ENCODE data around the gene NEGR1.

Gene NEGR1

DNA sequence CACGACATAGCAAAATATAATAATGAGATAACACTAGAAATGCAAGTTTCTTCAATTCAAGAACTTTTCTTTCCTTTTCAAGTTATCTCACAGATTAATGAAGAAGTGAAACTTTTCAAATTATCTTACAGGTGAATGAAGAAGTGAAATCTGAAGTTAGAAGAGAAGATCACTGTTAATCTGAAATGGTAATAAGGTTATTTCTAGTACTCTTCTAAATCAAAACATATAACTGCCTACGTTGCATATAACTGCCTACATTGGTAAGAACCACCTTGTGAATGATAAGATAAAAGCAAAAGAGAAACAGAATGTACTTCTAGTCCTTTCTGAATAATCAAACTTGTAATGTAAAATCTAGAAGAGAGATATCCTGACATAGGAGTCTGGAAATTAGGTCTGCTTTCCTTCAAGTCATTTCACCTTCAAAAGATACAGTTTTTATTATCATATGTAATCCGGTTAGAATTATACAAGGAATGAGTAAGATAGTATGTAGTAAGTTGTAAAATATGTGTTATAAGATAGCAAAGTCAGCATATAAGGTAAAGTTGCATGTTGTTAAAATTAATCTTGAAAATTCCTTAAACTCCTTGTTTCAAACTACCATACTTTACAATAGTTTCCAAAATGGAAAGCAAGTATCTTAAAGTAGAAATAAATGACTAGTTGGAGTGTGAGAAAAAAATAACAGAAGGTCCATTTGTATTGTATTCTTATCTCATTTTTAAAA is 679.1 kb downstream of the NEGR1 start:
- DNase-seq: no peak

DNA sequence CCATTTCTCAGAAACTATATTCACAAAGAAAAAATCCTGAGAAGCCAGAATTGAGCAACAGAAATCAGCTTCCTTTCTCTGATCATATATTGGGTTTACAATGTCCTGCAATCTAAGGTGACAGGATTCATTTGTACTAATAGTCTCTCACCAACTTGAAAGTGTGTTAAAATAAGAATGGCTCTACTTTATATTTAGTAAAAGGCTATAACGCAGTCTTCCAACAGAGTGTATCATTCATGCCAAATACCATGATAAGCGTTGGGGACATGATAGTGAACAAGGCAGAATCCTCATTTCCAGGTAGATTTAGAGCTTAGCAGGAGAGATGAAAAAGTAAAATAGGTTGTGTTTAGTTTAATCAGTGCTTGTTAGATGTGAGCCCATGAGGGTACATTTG is 682.3 kb downstream of the NEGR1 start:
- DNase-seq: no peak

DNA sequence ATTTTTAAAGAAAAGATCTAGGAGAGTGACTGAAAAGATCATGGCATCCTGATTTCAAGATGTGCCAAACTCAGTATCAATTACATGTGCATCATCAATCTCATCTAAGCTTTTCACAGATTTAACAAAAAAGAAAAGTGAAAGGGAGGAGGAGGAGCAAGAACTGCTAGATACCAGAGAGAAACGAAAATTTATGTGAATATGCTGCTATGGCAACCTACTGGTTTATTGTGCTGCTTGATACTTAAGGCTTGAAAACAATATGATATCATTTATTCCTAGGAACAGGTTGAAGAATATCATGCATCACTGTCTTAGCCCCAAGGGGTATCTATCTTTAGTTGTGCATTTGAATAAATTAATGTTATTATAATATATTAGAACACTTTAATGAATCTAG is 683.0 kb downstream of the NEGR1 start:
- no peak for DNase-seq

DNA sequence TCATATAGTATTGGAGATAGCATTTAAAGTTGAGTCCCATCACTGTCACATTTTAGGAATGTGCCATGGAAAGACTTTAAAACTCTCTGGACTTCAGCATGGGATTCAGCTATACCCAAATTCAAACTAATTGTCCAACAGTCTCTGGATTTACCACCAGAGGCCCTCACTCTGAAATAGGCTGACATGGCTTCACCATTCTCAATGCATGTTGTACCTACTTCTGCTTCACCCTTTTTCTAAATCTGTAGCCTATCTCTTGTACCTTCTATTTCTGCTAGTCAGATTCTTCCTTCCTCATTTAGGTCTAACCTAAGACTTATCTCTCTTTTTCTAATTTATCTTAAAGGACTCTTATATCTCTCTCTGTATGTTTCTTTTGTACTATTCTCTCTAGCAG is 688.8 kb downstream of the NEGR1 start:
- DNase-seq: no peak

DNA sequence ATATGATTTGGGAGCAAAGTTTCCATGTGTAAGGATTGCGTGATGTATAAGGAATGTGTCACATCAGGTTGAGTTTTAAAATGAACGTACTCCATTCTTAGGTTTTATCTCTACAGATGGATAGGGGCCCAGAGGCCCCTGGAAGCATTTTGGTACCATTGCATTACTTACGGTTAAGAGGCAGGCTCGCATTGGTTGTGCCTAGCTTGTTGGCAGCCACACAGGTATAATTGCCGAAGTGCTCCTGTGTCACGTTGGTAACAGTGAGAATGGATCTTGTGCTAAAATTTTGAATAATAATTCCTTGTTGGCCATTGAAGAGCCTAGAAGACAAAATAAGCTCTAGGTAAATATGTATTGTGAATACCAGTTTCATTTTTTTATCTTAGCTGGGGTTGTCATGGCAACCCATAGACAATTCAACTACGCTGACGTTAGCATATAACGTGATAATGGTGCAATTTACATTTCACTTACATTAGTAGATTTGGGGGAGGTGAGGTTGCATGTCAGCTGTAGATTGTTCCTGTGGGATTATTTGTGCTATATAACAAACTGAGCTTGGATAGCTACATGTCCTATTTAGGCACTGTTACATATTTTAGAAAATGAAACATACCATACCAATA is 689.6 kb downstream of the NEGR1 start:
- no peak for DNase-seq

DNA sequence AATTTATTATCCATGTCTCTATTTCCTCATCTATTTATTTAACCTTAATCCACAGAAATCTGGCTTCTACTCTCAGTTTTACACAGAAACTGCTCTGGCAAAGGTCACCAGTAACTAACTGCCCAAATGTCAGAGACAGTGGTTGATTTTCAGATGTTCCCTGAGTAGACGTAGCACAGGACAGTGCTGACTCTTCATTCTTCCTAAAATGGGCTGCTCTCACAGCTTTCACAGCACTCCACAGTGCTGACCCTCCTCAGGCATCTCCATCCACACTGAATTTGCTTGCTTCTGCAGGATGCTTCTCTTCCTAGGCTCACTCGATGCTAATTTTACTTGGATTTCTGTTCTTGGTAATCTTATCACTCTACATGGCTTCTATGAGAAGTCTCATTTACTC is 693.3 kb downstream of the NEGR1 start:
- DNase-seq: no peak

DNA sequence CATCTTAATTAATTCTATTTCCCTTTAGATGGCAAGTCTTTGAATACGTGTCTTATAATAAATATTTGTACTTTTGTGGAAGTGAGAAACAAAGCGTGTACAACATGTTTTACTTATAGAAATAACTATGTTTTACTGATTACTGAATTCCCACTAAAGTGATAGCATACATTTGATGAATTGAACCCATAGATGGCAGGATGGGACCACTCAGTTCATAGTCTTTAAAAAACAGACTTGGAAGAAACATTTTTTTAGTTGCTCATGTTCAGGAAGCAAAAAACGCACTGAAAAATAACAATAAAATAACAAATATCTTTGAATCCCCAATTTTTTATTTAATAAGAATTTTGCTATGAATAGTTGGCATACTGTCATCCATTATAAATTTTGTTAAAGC is 694.4 kb downstream of the NEGR1 start:
- no peak for DNase-seq

DNA sequence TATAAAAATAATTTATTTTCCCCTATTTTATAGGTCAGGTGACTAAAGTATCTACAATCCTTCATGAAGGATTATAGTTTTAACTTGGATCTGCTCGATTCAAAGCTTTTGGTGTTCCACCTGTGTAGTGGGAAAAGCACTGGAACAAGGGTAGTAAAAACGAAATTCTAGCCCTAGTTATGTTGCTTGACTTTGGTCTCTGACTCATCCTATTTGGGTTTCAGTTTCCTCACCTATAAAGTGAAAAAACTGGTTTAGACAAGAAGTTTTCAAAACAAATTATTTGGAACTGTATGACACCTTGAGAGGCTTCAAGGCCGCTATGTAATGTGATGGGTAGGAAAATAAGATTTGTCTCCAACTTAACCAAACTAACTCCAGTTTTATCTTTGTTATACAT is 696.3 kb downstream of the NEGR1 start:
- no peak for DNase-seq

DNA sequence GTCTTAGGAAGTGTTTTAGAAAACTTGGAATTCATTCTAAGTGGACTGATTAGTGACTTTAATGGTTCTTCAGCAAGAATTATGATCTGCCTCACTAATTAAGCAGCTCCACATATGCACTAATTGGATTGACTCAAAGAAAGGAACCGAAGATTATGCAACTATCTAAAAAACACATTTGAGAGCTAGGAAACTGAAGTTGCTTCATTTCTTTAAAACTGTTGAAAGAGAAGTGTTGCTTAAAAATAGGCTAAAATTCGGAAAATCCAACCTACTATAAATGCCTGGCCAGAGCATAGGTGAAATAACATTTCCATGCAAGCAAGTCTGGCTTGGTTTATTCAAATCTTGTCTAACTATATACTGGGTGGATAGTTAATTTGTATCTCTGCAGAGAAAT is 698.6 kb downstream of the NEGR1 start:
- no peak for DNase-seq

DNA sequence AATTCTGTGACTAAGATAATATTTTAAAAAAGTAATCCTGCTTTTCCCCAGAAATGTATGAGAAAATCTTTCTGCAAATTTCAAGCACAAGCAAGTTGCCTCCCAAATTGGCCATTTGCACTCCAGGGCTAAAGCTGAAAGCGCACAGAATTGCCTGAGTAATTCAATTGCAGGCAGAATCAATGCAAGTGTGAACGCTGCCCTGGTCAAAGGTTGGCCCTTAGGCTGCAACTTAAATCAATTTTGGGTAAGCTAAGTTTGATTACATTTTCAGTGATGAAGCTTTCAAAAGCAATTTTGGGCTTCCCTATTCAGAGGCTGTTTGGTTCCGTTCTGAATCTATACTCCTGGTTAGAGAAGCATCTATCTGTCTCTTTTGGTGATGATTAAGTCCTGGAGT is 699.7 kb downstream of the NEGR1 start:
- DNase-seq: no peak

DNA sequence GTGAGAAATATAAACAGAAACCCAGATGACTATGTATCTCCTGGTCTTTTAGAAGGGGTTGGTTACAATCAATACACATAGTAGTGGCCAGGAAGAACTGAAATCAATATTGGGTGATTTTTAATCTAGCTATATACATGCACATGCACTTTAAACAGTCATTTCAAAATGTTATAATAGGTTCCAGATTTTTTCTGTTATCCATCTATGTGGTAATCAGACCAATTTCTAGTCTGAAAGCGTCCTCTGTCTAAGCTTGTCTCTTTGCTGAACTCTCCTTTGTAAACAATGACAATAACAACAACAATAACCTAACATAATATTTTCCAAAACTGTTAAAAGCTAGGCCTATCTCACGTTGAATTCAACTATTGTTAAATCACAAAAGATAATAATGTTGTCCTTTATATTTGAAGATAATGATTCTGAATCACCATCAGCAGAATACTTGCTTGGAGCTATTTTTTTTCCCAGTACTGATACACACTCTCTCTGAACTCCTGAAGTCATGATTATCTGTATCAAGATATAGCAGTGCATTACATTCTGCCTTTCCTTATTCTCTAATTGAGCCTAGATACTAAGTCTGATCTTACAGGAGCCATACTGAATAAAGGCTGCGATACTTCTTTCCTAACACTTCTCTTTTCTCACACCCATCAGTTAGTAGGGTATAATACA is 704.7 kb downstream of the NEGR1 start:
- no peak for DNase-seq

DNA sequence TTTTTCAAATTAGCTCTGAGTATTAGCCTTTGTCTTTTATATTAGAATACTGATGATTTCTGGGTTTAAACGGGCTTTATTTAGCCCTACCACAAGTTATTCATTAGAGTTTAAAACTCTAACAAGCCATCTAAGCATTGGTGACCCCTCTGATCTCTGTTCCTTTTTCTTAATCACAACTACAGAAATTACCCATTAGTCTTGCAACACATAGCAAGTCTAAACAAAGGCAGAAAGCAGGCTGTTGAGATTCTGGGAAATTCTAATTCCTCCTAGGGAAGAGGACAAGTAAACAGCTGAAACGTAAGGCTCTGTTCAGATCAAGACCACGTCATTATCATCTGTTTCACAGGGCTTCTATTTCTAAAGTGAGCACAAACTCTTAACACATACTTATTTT is 710.3 kb downstream of the NEGR1 start:
- no peak for DNase-seq

DNA sequence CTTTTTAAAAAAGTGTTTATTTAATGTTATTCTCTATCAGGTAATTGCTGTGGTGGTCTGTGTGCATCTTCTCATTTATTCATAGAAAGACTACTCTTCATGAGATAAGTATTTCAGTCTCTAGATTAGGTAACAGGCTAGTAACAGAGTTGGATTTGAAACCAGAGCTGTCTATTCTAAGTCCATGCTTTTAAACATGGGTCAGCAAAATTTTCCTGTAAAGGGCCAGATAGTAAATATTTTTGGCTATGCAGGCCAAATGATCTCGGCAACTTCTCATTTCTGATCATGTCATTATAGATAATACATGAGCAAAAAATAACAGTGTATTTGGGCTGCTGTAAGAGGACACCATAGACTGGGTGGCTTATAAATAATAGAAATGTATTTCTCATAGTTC is 715.9 kb downstream of the NEGR1 start:
- DNase-seq: no peak

DNA sequence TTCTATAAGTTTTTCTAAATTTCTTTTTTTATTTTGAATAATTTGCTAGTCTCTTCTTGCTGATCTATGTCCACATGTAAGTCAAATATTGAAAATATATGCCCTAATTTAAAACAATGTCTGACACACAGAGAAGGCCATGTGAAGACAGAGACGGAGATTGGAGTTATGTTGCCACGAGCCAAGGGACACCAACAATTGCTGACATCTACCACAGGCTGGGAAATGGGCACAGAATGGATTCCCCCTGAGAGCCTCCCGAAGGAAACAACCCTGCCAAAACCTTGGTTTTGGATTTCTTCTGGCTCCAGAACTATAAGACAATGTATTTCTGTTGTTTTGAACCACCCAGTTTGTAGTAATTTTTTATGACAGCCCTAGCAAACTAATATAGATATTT is 716.5 kb downstream of the NEGR1 start:
- DNase-seq: no peak

DNA sequence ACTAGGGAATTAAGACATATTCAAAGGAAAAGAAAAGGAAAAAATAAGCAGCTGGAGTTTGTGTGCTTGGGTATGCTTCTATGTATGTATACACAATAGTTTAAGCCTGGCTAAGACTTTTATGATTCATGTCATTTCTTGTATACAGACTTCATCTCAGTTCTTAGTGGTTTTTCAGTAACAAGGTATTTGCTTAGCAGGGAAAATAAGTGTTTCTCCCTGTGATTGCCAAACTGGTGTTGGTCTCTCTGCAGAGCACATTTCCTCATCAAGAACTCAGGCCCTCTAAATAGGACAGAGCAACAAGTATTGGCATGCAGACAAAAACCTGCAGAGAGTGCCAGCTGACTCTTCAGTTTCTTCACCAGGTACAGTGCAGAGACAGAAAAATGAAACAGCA is 717.1 kb downstream of the NEGR1 start:
- no peak for DNase-seq

DNA sequence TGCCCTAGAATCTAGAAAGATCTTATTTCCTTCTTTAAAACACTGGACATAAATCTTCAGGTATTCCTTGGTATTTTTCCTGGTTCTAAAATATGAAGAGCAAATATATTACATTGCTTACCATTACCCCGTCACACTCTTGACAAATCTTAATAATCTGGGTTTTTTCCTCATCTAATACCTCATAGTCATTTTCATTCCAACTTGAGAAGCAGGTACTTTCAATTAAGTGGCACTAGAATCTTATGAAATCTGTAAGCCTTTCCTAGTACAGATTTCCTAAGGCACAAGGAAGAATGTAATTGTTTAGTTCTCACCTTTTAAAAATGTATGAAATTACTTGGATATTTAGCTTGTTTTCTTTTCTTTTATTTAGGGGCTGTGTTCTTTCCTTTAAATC is 720.0 kb downstream of the NEGR1 start:
- DNase-seq: no peak

DNA sequence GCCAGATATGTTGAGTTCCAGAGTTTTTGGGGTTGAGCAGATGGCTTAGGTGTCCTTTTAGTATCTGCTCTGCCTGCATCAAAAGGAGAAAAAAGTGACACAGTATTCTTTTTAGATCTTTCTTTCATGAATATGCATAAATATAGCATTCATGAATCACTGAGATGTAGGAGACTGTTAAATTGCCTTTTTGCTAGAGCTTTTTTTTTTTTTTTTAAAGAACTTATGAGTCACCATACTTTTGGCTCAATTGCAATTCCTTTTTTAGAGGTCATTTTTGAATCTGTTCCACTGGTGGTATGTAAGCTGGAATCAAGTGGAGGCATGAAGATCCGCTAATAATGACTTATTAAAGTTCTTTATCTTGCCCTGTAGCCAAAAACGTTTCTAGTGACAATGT is 720.6 kb downstream of the NEGR1 start:
- no peak for DNase-seq

DNA sequence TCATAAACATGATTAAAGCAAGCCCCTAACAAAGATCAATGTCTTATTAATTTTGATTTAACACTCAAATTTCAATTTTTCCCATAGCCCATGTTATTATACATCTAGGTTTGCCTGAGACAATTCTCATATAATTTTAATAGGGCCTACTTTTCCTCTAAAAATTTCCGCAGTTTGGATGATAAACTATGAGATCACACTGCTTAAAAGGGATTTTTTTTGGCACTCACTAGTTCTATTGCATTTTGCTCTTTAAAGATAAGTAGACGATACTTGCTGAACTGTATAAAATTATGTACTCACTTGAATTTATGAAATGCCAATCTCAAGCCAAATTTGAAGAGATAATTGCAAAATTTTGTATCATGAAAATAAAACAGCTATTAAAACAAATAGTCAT is 721.1 kb downstream of the NEGR1 start:
- DNase-seq: no peak

DNA sequence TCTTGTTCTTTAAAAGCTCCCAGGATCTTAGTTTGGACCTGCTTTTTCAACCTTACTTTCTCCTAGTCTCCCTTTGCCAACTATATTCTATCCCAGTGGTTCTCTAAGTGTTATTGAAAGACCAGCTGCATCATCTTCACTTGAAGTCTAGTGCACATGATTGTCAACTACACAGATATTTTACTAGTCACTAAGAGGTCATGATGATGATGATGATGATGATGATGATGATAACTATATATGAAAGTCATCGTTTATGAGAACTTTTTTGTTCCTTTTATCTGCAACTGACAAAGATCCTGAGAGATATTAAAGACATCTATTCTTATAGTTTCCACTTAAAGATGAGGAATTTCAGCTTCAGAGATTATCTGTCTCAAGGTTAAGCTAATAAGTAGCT is 722.5 kb downstream of the NEGR1 start:
- no peak for DNase-seq

DNA sequence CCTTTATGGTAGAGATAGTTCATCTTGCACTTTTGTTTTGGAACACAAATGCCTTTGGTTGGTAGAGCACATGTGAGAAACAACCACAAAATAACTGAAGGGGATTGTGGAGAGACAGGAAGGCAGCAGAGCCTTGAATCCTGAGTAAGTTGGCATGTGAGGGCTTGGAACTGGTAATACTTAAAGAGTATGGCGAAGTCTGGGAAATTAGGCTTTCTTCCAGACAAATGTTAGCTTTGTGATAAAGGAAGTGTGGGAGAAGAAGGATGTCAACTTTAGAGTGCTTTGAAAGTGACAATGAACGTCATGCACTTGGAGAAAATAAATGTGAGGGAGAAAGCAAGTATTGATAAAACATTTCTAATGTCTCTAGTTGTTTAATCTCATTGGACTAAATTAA is 725.2 kb downstream of the NEGR1 start:
- no peak for DNase-seq

DNA sequence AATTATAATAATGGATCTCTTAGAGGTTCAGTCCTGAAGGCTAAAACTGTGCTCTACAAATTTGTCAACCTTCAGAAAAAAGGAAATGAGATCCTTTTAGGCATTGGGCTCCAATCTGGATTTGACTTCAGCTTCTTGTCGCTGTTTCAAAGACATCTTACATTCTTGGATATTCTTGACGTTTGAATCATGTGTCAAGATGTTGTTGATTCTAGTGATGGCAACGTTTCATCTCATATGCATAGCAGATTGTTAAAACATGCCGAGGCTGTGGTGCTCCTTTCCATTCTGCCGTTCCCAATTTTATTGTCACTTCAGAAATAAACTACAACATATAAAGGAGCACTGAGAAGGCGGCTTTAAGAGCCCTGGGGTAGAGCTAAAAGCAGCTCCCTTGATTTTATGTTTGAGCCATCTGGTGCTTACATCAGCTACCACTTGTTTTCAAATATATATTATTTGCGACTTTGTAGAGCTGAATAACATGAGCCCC is 733.9 kb downstream of the NEGR1 start:
- no peak for DNase-seq

DNA sequence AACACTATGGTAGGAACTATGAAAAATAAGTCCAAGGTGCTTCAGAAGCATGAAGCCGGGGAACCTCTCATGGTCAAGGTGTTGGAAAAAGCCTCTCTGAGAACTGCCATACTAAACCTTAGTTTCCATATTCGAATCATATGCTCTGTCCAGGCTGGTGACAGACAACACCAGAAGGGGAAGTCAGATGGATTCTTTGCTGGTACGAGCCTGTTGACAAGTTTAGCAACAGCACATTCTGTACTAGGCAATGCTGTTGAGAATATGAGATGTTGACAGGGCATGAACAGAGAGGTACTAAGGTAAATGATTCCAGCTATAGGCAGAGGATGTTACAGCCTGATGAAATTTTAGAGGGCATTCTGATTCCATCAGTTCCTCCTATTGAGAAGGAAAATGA is 740.2 kb downstream of the NEGR1 start:
- DNase-seq: no peak

DNA sequence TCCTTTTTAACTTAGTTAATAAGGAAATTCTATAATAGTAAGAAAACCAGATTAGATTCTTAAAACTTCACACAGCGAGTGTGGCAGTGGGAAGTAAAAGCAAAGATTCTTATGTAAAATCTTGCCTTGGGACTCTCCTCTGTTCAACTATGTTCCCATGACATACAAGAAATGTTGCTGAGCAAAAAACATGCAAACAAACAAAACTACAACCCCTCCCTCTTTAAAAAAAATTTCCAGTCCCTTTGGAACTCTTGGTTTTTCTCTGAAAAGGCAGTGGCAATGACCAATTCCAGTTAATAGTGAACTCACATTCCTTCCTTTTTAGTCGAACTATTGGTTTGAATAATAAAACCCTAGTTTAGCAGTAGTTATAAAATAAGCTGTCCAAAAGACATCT is 748.4 kb downstream of the NEGR1 start:
- no peak for DNase-seq

DNA sequence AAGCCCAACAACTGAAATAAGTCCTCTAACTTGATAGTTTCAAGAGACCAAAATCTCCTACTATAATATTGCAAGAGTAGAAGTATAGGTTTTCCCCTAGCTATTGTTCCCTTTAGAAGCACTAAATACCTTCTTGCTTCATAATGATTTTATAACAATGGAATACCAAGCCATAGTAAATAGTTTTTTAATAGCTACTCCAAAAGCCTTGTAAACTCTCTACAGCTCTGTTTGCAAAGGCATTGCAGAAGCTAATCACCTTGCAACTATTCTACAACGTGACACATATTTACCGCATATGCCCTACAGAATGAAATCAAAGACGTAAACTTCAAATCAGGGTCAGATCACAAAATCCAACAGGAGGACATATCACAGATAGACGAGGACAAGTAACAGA is 750.0 kb downstream of the NEGR1 start:
- no peak for DNase-seq

Data from right hindlimb (tissue), 1 donor.